HG03060 (cell line): ENCODE measurements around the gene OR10R2.

Source experiments
- ATAC-seq: cut with Tn5 transposase; IDR thresholded peaks from one replicate; pipeline ENCODE4 v1.9.1; 2021; ENCODE audit warnings: low read depth, moderate number of reproducible peaks; ENCODE audit not compliant: unreplicated experiment

The OR10R2 gene

DNA sequence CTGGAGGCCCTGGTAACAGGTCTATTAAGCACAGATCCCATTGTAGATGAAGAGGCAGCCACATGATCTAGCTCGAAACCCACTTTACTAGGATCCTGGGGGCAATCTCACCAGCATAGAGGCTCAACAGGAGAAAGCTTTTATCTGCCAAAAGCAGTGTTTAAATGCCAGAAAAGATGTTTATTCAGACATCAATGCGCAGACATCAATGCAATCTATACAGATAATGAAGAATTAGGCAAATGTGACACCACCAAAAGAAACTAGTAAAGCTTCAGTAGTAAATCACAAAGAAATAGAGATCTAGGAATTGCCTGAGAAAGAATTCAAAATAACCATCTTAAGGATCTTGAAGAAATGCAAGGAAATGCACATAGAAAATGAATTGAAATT is 49.6 kb downstream of the OR10R2 start:
- ATAC-seq, result no peak

DNA sequence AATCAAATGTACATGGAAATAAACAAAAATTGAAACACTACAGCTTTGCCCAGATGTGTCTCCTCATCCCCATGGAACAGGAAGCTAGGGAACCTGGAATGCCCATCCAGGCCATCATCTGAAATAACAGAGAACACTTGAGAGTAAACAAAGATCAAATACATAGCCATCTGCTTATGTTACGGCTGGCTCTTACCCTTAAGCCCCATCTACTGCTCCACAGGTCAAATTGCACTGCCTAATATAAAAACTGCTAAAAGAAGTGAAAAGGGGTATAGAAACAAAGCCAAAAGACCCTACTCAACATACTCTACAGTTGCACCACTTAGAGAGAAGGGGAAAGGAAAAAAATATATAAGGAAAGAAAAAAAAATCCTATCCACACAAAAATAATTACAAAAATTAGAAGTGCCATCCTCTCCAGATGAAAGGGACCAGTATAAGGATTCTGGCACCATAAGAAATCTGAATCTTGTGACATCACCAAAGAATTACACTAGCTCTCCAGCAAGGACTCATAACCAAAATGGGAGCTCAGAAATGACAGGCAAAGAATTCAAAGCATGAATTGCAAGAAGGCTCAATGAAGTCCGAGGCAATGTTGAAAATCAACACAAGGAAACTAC is 55.3 kb downstream of the OR10R2 start:
- no peak for ATAC-seq
